ENCODE data around the gene SCMH1.

The SCMH1 gene

DNA sequence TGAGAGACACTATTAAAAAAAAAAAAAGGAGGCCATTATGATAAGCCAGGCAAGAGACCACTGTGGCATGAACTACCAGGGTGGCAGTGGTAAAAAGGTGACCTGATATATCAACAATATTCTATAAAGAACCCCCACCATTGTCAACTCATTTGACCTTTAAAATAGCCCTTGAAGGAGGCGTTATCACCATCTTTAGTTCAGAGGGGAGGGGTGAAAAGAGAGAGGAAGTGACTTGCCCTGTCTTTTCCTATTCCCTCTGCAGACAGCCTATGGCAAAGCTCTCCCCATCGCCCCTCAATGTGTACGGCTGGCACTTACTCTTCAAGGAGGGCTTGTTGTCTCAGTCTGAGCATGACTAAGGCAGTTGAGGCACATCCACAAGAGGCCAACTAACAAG, 208.8 kb downstream of the SCMH1 start:
- DNase-seq (ENCODE audit: extremely low read depth in 1 of 2, low read depth in 1 of 2): no peak

- DNase-seq (ENCODE audit: extremely low read depth in 1 of 2, low read depth in 1 of 2): no peak
These were observed 210.0 kb downstream of the SCMH1 start for GRCh38 chr1:41032147-41032546.

DNA sequence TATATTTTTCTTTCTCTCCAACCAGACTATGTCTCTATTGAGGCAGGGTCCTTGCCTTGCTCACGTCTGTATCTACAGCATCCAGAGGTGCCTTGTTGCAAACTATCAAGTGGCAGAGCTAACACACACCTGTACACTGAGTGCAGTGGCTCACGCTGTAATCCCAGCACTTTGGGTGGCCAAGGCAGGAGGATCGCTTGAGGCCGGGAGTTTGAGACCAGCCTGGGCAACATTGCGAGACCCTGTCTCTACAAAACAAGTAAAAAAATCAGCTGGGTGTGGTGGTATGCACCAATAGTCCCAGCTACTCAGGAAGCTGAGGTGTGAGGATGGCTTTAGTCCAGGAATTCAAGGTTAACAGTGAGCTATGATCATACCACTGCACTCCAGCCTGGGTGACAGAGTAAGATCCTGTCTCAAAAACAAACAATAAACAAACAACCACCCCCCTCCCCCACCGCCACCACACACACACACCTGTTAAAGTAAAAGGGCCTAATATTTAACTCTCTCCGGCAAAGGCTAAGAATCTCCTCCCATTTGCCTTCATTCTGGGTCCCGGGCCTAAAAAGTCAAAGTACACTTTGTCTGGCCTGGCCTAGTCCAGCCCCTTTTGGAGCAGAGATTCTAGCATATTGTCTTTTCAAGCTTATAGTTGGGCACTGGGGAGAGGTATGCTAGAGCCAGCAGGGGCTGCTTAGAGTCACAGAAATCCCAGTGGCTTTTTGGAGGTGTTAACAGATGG, 211.1 kb downstream of the SCMH1 start:
- DNase-seq (ENCODE audit: extremely low read depth in 1 of 2, low read depth in 1 of 2): no peak

- DNase-seq (ENCODE audit: extremely low read depth in 1 of 2, low read depth in 1 of 2): no peak
These were observed 214.0 kb downstream of the SCMH1 start for GRCh38 chr1:41028034-41028642.

DNA sequence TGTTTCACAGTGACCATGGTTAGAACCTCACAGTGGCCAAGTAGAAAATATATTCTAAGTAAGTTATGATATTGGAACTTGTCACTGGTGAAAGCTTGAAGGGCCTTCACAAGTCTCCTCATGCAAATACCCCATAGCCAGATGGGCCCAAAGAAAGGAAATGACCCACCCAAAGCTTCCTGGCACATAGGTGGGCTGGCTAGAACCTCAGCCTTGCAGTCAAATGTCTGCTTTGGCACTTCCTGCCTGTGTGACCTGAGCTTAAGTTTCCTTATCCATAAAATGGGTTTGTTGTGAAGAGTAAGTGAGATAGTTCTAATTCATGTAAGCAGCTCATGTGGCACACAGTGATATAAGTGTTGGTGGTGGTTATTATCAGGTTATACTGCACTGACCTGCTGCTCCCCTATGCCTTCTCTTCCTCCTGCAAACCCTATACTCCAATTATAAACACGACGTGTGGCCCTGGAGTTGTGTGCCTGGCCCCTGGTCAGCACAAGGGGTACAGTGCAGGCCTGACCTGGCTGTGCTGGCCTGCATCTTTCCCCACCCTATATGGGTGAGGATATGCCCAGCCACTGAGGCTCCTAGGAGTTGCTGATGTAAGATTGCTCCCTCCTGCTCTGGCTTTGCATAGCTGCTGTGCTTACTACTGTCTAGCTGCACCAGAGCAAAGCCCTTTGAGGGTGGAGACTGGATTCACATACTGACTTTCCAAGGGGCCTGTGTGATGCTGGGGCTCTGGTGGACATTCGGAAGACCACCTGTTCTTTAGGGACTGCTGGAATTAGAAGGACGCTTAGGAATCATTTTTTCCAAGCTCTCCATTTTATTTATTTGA, 215.9 kb downstream of the SCMH1 start:
- no peak for DNase-seq (ENCODE audit: extremely low read depth in 1 of 2, low read depth in 1 of 2)

- no peak for DNase-seq (ENCODE audit: extremely low read depth in 1 of 2, low read depth in 1 of 2)
These were observed 217.2 kb downstream of the SCMH1 start for GRCh38 chr1:41024953-41025352.

- no peak for DNase-seq (ENCODE audit: extremely low read depth in 1 of 2, low read depth in 1 of 2)
These were observed 218.7 kb downstream of the SCMH1 start for GRCh38 chr1:41023279-41023990.

GRCh38 chr1:41022424-41022823, 219.7 kb downstream of the SCMH1 start:
- no peak for DNase-seq (ENCODE audit: extremely low read depth in 1 of 2, low read depth in 1 of 2)

- DNase-seq (ENCODE audit: extremely low read depth in 1 of 2, low read depth in 1 of 2): no peak
These were observed 220.4 kb downstream of the SCMH1 start, which contains the start of gene SLFNL1 for GRCh38 chr1:41021526-41022308. SLFNL1 (minus strand) TSS chr1:41021725; CDS start chr1:41020660, 1,065 bp downstream.

DNA sequence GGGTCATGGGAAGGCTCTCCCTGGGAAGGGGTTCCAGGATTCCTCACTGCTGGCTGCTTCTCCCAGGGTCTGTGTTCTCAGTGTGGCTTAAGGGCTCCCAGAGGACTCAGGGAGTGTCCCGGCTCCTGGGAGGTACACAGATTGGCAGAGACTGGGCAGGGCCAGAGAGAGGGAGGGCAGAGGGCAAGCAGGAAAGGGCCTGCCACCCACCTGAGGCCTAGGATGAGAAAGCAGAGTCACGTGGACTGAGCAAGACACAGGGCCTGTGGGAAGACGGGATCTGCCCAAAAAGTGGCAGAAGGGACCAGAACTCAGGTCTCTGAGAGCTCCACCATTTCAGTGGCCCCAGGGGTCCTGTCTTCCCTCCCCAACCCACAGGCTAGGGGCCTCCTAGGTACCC, 221.5 kb downstream of the SCMH1 start:
- DNase-seq (ENCODE audit: extremely low read depth in 1 of 2, low read depth in 1 of 2): no peak

GRCh38 chr1:41020109-41020576, 222.0 kb downstream of the SCMH1 start:
- no peak for DNase-seq (ENCODE audit: extremely low read depth in 1 of 2, low read depth in 1 of 2)

GRCh38 chr1:41019353-41019745, 222.8 kb downstream of the SCMH1 start:
- DNase-seq (ENCODE audit: extremely low read depth in 1 of 2, low read depth in 1 of 2): no peak

DNA sequence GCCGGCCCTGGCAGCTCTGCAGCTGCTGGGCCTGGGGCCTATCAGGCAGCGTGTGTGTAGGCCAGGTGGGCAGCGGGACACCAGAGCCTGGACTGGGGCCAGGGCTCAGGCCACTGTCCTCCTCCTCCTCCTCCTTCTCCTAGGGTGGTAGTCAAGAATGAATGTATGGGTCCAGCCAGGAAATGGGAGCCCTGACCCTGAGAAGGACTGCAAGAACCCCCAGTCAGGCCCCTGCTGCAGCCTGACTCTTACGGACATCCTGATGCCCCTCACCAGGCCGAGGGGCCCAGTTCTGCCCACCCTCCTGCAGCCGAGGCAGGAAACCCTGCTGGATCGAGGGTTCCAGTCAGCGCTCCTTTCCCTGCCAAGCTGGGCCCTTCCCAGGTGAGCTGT, 224.1 kb downstream of the SCMH1 start:
- no peak for DNase-seq (ENCODE audit: extremely low read depth in 1 of 2, low read depth in 1 of 2)

- DNase-seq (ENCODE audit: extremely low read depth in 1 of 2, low read depth in 1 of 2): no peak
These were observed 224.7 kb downstream of the SCMH1 start for GRCh38 chr1:41017141-41018017.

DNA sequence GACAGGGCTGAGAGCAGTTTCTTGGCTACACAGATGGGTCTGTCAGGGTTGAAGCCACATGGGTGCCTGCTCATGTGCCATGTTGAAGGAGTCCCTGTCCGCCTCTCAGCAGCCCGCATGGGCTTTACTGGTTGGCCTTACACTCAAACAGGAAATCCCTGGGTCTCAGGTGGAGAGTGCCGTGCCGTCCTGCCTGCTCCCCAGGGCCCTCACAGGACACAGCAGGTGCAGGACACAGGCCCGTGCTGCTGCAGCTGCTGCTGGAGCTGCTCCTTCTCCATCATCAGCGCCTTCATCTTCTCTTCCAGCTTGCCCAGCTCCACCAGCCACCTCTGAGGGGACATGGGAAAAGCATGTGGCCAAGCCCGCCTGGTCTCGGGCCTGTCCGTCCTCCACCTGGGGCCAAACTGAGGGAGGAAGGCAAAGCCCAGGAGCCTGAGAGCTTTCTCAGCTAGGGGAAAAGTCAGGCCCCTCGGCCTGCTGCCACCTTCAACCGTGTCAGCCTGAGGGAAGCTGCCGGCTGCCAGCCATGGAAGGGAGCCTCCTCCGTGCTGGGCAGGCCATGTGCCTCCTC, 226.1 kb downstream of the SCMH1 start:
- no peak for DNase-seq (ENCODE audit: extremely low read depth in 1 of 2, low read depth in 1 of 2)

GRCh38 chr1:41015281-41015896, 226.7 kb downstream of the SCMH1 start:
- DNase-seq (ENCODE audit: extremely low read depth in 1 of 2, low read depth in 1 of 2): no peak

- DNase-seq (ENCODE audit: extremely low read depth in 1 of 2, low read depth in 1 of 2): no peak
These were observed 227.2 kb downstream of the SCMH1 start for GRCh38 chr1:41014871-41015270.

- no peak for DNase-seq (ENCODE audit: extremely low read depth in 1 of 2, low read depth in 1 of 2)
These were observed 228.3 kb downstream of the SCMH1 start for GRCh38 chr1:41013796-41014195.
